CD4-positive, alpha-beta T cell (primary cell): Measurements from ENCODE around the gene SEMA7A. TPM values are rescaled to one million over a fixed set of nuclear protein-coding genes. Genes with fewer than 3 reads are reported as not detected.

Experiments used
- ATAC-seq: fragments of 200-7000 bp; cut with Tn5 transposase; one replicate; pipeline ENCODE4 v1.10.0; 2022; ENCODE audit warnings: mild to moderate bottlenecking; ENCODE audit not compliant: poor library complexity
- CTCF ChIA-PET: fragments of 350-600 bp; sonication (Branson Sonifier 250); formaldehyde crosslinking; loops from one replicate; lab custom pipeline; 2021; ENCODE audit warnings: antibody characterized with exemption, inconsistent platforms; lab: Charles Lee
- POLR2A ChIA-PET: fragments of 350-600 bp; sonication (Branson Sonifier 250); formaldehyde crosslinking; loops from one replicate; lab custom pipeline; 2021; ENCODE audit warnings: antibody characterized with exemption, inconsistent platforms; lab: Charles Lee
- DNase-seq, 14 experiments: peaks; one replicate each; pipeline ENCODE4 v3.0.0-alpha.2; 2013 to 2020; ENCODE audit warnings: mixed read lengths in 2 of 14
- H3K27ac ChIP-seq, 2 donors: one replicate each; pipeline versions ENCODE4 v1.5.1 to v1.7.0; 2013; ENCODE audit warnings: low read length in 2 of 2, low read depth in 1 of 2, mild to moderate bottlenecking in 1 of 2
- H3K27me3 ChIP-seq, 2 experiments: 1 replicate in 1 of 2; 2 replicates in 1 of 2; pipeline versions ENCODE4 v1.6.1 to v1.7.0; 2013; ENCODE audit warnings: low read length in 2 of 2, control low read depth in 1 of 2, mild to moderate bottlenecking in 1 of 2, moderate library complexity in 1 of 2; ENCODE audit not compliant: insufficient read depth in 2 of 2, control insufficient read depth in 1 of 2
- H3K36me3 ChIP-seq: one replicate; pipeline ENCODE4 v1.6.1; 2013; ENCODE audit warnings: low read length, control low read depth; ENCODE audit not compliant: insufficient read depth
- H3K4me1 ChIP-seq: one replicate; pipeline ENCODE4 v1.6.1; 2013; ENCODE audit warnings: low read length, control low read depth; ENCODE audit not compliant: insufficient read depth
- H3K4me3 ChIP-seq: one replicate; pipeline ENCODE4 v1.5.1; 2013; ENCODE audit warnings: mild to moderate bottlenecking, low read length, moderate library complexity
- H3K9me3 ChIP-seq, 2 experiments: 1 replicate in 1 of 2; 2 replicates in 1 of 2; pipeline versions ENCODE4 v1.6.1 to v1.7.0; 2013; ENCODE audit warnings: low read length in 2 of 2, mild to moderate bottlenecking in 2 of 2, control low read depth in 1 of 2, moderate library complexity in 1 of 2; ENCODE audit not compliant: control insufficient read depth in 1 of 2, insufficient read depth in 1 of 2
- H3K27ac Mint-ChIP-seq: one replicate; pipeline ENCODE4 v1.8.0; 2020; ENCODE audit warnings: mixed read lengths
- H3K27me3 Mint-ChIP-seq: one replicate; pipeline ENCODE4 v1.8.0; 2021; ENCODE audit warnings: mixed read lengths
- H3K36me3 Mint-ChIP-seq: one replicate; pipeline ENCODE4 v1.8.0; 2021; ENCODE audit warnings: low read depth, mixed read lengths
- H3K4me1 Mint-ChIP-seq: one replicate; pipeline ENCODE4 v1.8.0; 2021; ENCODE audit warnings: low read depth, mixed read lengths
- H3K4me3 Mint-ChIP-seq: one replicate; pipeline ENCODE4 v1.8.0; 2020; ENCODE audit warnings: mild to moderate bottlenecking, mixed read lengths
- H3K9me3 Mint-ChIP-seq: one replicate; pipeline ENCODE4 v1.8.0; 2020; ENCODE audit warnings: mixed read lengths
- CTCF ChIP-seq: fragments of 200-600 bp; IDR thresholded peaks from one replicate; pipeline ENCODE4 v1.8.0; 2022; ENCODE audit warnings: antibody characterized with exemption, mild to moderate bottlenecking
- intact Hi-C, 2 experiments: fragments of 100-400 bp; cut with DNase I in 1 of 2; cut with micrococcal nuclease in 1 of 2; formaldehyde crosslinking; loops; one replicate each; pipeline versions ENCODE4 v1.15.1 to v1.9.0; 2023 to 2025; cut with DNase I, micrococcal nuclease
- total RNA-seq, 174 experiments: library from RNA in 2 of 174; stranded (reverse) in 2 of 174; gene quantifications; one replicate each; pipeline ENCODE4 v1.2.3 and lab custom pipeline; 2021 to 2026

SEMA7A gene
- total RNA-seq, 2 experiments from 2014 or later = 2.3 to 2.7 TPM

- H3K9me3 ChIP-seq = no peaks in the 10 kb centered on the region
- H3K4me1 ChIP-seq = peaks cover 51% of the 10 kb centered on the region
- no peaks in the 10 kb centered on the region for H3K27me3 ChIP-seq
- ChIA-PET CTCF (no interaction called here), POLR2A (no interaction called here)
- no peak overlapping the region for H3K27ac ChIP-seq
- TF ChIP-seq CTCF = no peak
- Mint-ChIP-seq H3K9me3 (no peaks in the 10 kb centered on the region), H3K36me3 (no peaks in the 10 kb centered on the region), H3K27me3 (no peaks in the 10 kb centered on the region), H3K4me3 (no peak overlapping the region), H3K4me1 (peaks cover 55% of the 10 kb centered on the region), H3K27ac (no peak overlapping the region)
- no peak overlapping the region for H3K4me3 ChIP-seq
- intact Hi-C loops = no loop called here
- no peaks in the 10 kb centered on the region for H3K36me3 ChIP-seq
- DNase-seq (no peak), ATAC-seq (no peak)
These were observed 34.7 kb downstream of the SEMA7A start for GRCh38 chr15:74399100-74399499.

DNA sequence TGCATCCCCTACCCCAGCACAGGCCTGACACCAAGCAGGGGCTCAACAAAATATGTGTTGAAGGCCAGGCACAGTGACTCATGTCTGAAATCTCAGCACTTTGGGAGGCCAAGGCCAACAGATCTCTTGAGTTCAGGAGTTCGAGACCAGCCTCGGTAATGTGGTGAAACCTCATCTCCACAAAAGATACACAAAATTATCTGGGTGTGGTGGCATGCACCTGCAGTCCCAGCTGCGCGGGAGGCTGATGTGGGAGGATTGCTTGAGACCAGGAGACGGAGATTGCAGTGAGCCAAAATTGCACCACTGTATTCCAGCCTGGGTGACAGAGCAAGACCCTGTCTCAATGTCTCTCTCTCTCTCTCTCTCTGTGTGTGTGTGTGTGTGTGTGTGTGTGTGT is 35.6 kb downstream of the SEMA7A start:
- H3K27ac Mint-ChIP-seq = no peak overlapping the region
- peaks cover 42% of the 10 kb centered on the region for H3K4me1 ChIP-seq
- ATAC-seq (no peak), DNase-seq (no peak)
- H3K9me3 ChIP-seq = no peaks in the 10 kb centered on the region
- H3K27ac ChIP-seq = no peak overlapping the region
- no peak overlapping the region for H3K4me3 Mint-ChIP-seq
- no peaks in the 10 kb centered on the region for H3K27me3 ChIP-seq
- ChIA-PET POLR2A (no interaction called here), CTCF (no interaction called here)
- no peaks in the 10 kb centered on the region for H3K9me3 Mint-ChIP-seq
- H3K36me3 ChIP-seq = no peaks in the 10 kb centered on the region
- H3K4me1 Mint-ChIP-seq = peaks cover 49% of the 10 kb centered on the region
- intact Hi-C loops = no loop called here
- no peak for TF ChIP-seq CTCF
- no peak overlapping the region for H3K4me3 ChIP-seq
- H3K27me3 Mint-ChIP-seq = no peaks in the 10 kb centered on the region
- no peaks in the 10 kb centered on the region for H3K36me3 Mint-ChIP-seq

DNA sequence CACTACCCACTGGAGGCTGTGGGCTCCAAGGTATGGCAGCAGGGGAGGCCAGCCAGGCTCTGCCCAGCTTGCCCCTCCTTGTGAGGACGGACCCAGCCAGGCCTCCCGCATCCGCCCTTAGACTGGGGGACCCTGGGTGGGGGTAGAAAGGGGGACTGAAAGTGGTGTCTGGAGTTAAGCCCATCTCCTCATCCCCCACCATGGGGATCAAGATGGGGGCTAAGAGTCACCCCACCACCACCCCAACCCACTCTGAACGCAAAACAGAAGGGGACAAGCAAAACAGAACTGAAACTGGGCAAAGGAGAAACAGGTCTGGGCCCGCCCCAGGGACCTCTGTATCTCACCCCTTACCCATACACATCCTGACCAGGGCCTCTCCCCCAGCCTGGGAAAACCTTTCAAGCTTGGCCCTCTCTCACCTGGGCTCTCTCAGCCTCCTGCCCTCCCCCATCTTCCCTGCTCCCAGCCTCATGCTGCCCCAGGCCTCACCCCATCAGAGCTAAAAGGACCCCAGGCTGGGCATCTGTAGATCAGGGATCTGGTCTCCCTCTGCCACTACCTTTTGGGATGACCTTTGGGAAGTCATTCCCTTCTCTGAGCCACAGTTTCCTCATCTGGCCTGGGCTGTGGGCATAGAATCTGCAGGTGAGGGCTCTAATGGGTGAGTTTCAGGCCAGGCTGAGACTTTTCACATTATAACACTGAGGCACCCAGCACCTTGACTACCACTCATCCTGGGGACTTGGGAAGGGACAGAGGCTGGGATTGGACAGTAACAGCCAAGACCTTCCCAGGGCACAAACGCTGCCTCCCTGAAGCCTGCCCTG is 36.3 kb downstream of the SEMA7A start:
- Histone ChIP-seq H3K27ac (no peak overlapping the region), H3K4me1 (peaks cover 34% of the 10 kb centered on the region), H3K9me3 (no peaks in the 10 kb centered on the region), H3K27me3 (no peaks in the 10 kb centered on the region), H3K4me3 (no peak overlapping the region), H3K36me3 (no peaks in the 10 kb centered on the region)
- DNase-seq (no peak), ATAC-seq (no peak)
- Mint-ChIP-seq H3K9me3 (no peaks in the 10 kb centered on the region), H3K36me3 (no peaks in the 10 kb centered on the region), H3K4me1 (peaks cover 41% of the 10 kb centered on the region), H3K27ac (no peak overlapping the region), H3K4me3 (no peak overlapping the region), H3K27me3 (no peaks in the 10 kb centered on the region)
- POLR2A ChIA-PET = no interaction called here
- no peak for TF ChIP-seq CTCF
- CTCF ChIA-PET = interaction anchor here (1.1 kb wide), 1 partner anchor 22 kb away, joined by 3 read pairs; no protein-coding TSS in a partner anchor
- intact Hi-C loops = no loop called here
